Measurements from ENCODE around the gene KLHDC7A.

The KLHDC7A gene

GRCh38 chr1:18532390-18533170, 51.9 kb downstream of the KLHDC7A start:
- no peak for TF ChIP-seq GATA3 (IDR thresholded peaks at IDR 0.05; ENCODE audit: low read depth, low read length)
- no peak for TF ChIP-seq GATA2 (IDR thresholded peaks at IDR 0.05; ENCODE audit: low read depth, low read length)

GRCh38 chr1:18533259-18533658, 52.5 kb downstream of the KLHDC7A start:
- TF ChIP-seq GATA2 (IDR thresholded peaks at IDR 0.05; ENCODE audit: low read depth, low read length) (no peak), GATA3 (IDR thresholded peaks at IDR 0.05; ENCODE audit: low read depth, low read length) (no peak)

GRCh38 chr1:18534810-18535205, 54.1 kb downstream of the KLHDC7A start:
- TF ChIP-seq GATA3 (IDR thresholded peaks at IDR 0.05; ENCODE audit: low read depth, low read length) = no peak
- no peak for TF ChIP-seq GATA2 (IDR thresholded peaks at IDR 0.05; ENCODE audit: low read depth, low read length)
